HG02943 (cell line): ENCODE data around the gene GPR32.
"Not testable (repeated sequence)": the region's sequence is repeated elsewhere in the genome, so short reads cannot be mapped to it uniquely, and the experiment has no call there.

Experiments
- ATAC-seq: cut with Tn5 transposase; IDR thresholded peaks from one replicate; pipeline ENCODE4 v1.9.1; 2021; ENCODE audit warnings: mild to moderate bottlenecking, low read depth, moderate library complexity; ENCODE audit not compliant: unreplicated experiment

The GPR32 gene

GRCh38 chr19:50747141-50747540 lies 23.1 kb upstream of the GPR32 start:
- not testable (repeated sequence) for ATAC-seq

- ATAC-seq: no peak
Measured at GRCh38 chr19:50749490-50749889, 20.8 kb upstream of the GPR32 start.

DNA sequence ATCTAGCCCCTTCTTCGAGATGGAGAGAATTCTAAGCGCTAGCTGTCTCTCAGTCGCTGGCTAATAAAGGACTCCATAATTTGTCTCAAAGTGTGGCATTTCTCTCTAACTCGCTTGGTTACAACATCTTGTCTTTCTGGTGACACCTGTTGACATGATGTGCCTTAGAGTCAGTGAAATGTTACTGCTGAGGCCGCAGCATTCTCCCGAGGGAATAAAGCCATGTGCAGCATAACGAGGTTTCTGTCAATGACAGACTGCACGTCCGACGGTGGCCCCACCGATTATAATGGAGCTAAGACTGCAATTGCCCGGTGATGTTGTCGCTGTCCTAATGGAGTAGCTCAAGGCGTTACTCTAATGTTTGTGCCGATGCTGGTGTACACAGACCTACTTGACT lies 20.3 kb upstream of the GPR32 start:
- no peak for ATAC-seq

- ATAC-seq: no peak
Measured at GRCh38 chr19:50753879-50754278, 16.4 kb upstream of the GPR32 start.

- ATAC-seq: not testable (repeated sequence)
Measured at GRCh38 chr19:50756244-50756643, 14.0 kb upstream of the GPR32 start.

GRCh38 chr19:50757624-50758023 lies 12.6 kb upstream of the GPR32 start:
- ATAC-seq: not testable (repeated sequence)

DNA sequence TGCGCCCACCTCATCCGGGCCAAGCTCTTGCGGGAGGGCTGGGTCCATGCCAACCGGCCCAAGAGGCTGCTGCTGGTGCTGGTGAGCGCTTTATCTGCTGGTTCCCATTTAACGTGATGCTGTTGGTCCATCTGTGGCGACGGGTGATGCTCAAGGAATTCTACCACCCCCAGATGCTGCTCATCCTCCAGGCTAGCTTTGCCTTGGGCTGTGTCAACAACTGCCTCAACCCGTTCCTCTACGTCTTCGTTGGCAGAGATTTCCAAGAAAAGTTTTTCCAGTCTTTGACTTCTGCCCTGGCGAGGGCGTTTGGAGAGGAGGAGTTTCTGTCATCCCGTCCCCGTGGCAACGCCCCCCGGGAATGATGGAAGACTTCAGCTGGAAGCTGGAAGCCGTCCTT lies 11.2 kb upstream of the GPR32 start:
- ATAC-seq: not testable (repeated sequence)

- no peak for ATAC-seq
Measured at GRCh38 chr19:50759886-50760285, 10.4 kb upstream of the GPR32 start.

- not testable (repeated sequence) for ATAC-seq
Measured at GRCh38 chr19:50761501-50761900, 8.8 kb upstream of the GPR32 start.

- not testable (repeated sequence) for ATAC-seq
Measured at GRCh38 chr19:50763521-50763920, 6.7 kb upstream of the GPR32 start.

GRCh38 chr19:50764409-50764808 lies 5.9 kb upstream of the GPR32 start:
- ATAC-seq: no peak

DNA sequence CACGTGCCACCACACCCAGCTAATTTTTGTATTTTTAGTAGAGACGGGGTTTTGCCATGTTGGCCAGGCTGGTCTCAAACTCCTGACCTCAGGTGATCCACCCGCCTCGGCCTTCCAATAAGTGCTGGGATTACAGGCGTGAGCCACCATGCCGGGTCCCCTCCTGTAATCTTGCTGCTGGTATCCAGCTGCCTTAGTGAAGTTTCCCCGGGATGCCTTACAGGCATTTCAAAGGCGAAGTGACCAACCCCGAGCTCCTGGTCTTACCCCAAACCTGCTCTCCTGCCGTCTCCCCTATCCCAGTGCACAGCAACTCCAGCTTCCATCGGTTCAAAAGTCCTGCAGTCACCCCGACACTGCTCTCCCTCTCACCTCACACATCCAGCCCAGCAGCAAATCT lies 3.5 kb upstream of the GPR32 start:
- ATAC-seq: not testable (repeated sequence)

DNA sequence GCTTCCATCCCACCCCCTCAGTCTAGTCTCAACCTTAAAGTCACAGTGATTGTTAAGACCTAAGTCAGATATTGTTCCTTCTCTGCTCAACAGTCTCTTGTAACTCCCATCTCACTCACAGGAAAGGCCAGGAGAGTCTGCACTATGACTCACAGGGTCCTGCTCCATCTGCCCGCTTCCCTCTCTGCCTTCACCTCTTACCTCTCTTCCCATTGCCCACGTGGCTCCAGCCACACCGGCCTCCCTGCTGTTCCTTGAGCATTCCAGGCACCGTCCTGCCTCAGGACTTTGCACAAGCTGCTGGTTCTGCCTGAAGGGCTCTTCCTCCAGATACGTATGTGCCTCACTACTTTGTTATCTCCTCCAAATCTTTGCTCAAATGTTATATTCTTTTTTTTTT lies 3.0 kb upstream of the GPR32 start:
- not testable (repeated sequence) for ATAC-seq

- ATAC-seq: no peak
Measured at GRCh38 chr19:50768277-50768676, 2.0 kb upstream of the GPR32 start.

DNA sequence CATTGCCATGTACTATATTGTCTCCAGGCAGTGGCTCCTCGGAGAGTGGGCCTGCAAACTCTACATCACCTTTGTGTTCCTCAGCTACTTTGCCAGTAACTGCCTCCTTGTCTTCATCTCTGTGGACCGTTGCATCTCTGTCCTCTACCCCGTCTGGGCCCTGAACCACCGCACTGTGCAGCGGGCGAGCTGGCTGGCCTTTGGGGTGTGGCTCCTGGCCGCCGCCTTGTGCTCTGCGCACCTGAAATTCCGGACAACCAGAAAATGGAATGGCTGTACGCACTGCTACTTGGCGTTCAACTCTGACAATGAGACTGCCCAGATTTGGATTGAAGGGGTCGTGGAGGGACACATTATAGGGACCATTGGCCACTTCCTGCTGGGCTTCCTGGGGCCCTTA lies 624 bp downstream of the GPR32 start:
- no peak for ATAC-seq

- no peak for ATAC-seq
Measured at GRCh38 chr19:50772476-50772875, 2.2 kb downstream of the GPR32 start.

DNA sequence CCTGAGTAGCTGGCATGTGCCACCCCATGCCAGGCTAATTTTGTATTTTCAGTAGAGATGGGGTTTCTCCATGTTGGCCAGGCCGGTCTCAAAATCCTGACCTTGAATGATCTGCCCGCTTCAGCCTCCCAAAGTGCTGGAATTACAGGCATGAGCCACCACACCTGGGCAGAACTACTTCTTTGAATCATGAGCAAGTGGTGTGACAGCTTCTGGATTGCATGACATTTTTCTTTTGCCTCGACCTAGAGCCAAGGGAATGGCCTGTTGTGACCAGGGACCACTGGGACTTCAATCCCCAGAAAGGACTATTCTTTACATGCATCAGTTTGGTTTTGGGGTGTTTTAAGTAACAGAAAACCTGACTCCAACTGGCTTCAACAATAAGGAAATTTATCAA lies 2.6 kb downstream of the GPR32 start:
- not testable (repeated sequence) for ATAC-seq

DNA sequence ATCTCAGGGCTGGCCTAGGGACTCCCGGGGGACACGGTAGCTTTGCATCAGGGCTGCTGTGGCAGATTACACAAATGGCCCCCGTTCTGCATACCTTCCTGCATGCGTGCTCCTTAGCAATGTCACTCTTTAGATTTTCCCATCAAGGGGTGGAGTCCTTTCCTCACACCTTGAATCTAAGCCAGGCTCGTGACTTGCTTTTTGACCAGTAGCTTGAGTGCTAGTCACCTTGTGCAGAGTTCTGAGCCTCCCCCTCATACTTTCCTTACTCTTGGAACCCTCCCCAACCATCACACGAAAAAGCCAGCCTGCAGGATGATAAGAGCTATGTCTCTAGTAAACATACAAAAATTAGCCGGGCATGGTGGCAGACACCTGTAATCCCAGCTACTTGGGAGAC lies 3.2 kb downstream of the GPR32 start:
- not testable (repeated sequence) for ATAC-seq

GRCh38 chr19:50776131-50776530 lies 5.9 kb downstream of the GPR32 start:
- no peak for ATAC-seq

DNA sequence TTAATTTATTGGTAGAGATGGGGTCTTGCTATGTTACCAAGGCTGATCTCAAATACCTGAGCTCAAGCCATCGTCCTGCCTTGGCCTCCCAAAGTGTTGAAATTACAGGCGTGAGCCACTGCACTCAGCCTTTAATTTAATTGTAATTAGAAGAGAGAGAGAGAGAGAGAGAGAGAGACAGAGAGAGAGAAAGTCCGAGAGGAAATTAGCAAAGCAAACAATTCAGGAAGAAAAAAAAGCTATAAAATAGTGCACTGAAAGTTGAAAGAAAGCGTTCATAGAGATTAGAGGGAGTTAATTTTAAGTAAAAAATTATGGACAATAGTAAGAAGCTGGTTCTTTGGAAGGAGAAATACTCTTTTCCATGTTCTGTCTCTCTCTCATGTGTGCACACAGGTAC lies 7.0 kb downstream of the GPR32 start:
- ATAC-seq: no peak

DNA sequence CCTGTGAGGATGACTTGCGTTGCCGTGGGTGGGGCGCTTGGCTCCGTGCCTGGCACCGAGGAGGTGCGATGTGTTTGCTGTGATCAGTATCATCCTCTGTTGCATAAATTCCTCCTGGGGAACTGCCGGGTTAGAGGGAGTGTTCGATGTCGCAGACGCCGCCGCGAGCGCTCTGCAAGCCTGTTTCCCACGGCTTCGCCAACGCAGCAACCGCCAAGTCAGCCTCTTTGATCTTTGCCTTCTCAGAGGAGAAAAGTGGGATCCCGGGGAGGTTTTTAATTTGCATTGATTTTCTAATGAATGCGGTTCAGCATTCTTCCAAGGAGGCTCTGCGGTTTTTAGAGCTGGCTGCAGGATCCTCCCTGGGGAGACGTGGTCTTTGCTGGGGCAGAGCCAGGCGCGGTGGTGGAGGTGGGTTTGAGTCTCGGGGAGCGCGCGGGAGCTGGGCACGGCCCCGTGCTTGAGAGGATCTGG lies 7.6 kb downstream of the GPR32 start:
- no peak for ATAC-seq

DNA sequence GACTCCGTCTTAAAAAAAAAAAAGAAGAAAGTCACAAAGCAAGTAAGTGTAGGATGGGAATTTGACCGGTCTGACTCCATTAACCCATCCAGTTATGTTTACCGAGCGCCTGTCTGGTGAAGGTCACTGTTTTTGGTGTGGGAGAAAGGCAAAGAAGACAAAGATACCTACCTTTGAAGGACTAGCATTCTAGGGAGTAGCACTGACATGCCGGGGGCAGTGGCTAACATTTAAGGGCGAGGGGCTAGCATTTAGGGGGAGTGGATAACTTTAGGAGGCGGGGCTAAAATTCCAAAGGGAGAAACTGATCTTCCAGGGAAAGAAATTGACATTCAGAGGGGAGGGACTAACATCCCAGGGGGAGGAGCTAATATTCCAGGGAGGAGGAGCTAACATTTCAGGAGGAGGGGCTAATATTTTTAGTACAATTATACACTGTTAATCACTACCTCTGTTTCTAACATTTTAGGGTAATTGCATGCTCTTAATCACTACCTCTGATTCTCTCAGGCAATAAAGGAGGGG lies 8.7 kb downstream of the GPR32 start:
- ATAC-seq: no peak
